ENCODE results near the gene CADM1.
A peak's percentile ranks its signal among the peaks of the same experiment; 100 is the strongest.

Gene CADM1

GRCh38 chr11:115188898-115189278, 315.3 kb downstream of the CADM1 start:
- no peak for TF ChIP-seq CTCF (IDR thresholded peaks at IDR 0.05; ENCODE audit: unreplicated experiment in 3 of 3)
- H3K27me3 Mint-ChIP-seq (ENCODE audit: low read depth): peaks cover 7% of the 10 kb centered on the region
- no peak overlapping the region for H3K4me3 Mint-ChIP-seq
- peaks cover 6% of the 10 kb centered on the region for H3K36me3 Mint-ChIP-seq (ENCODE audit: low read depth)
- H3K27ac Mint-ChIP-seq: no peak overlapping the region
- H3K9me3 Mint-ChIP-seq: no peaks in the 10 kb centered on the region
- peaks cover 29% of the 10 kb centered on the region for H3K4me1 Mint-ChIP-seq

GRCh38 chr11:115188188-115188897, 315.9 kb downstream of the CADM1 start:
- H3K4me1 Mint-ChIP-seq: peaks cover 31% of the 10 kb centered on the region
- no peaks in the 10 kb centered on the region for H3K9me3 Mint-ChIP-seq
- peaks cover 6% of the 10 kb centered on the region for H3K36me3 Mint-ChIP-seq (ENCODE audit: low read depth)
- H3K4me3 Mint-ChIP-seq: no peak overlapping the region
- TF ChIP-seq CTCF (IDR thresholded peaks at IDR 0.05; ENCODE audit: unreplicated experiment in 3 of 3): no peak
- H3K27ac Mint-ChIP-seq: peak overlapping the region in 1 of 3 experiments; percentile 48
- peaks cover 7% of the 10 kb centered on the region for H3K27me3 Mint-ChIP-seq (ENCODE audit: low read depth)

- Mint-ChIP-seq H3K4me3 (no peak overlapping the region), H3K9me3 (no peaks in the 10 kb centered on the region), H3K4me1 (peaks cover 48% of the 10 kb centered on the region), H3K36me3 (ENCODE audit: low read depth) (peaks cover 6% of the 10 kb centered on the region), H3K27me3 (ENCODE audit: low read depth) (peaks cover 7% of the 10 kb centered on the region), H3K27ac (peak overlapping the region in 1 of 3 experiments; percentile 64)
- no peak for TF ChIP-seq CTCF (IDR thresholded peaks at IDR 0.05; ENCODE audit: unreplicated experiment in 3 of 3)
Measured at GRCh38 chr11:115185931-115186330, 318.3 kb downstream of the CADM1 start.

- Mint-ChIP-seq H3K4me1 (peaks cover 52% of the 10 kb centered on the region), H3K27me3 (ENCODE audit: low read depth) (peaks cover 7% of the 10 kb centered on the region), H3K27ac (peak overlapping the region in 2 of 3 experiments; percentile 64 to 73), H3K9me3 (no peaks in the 10 kb centered on the region), H3K4me3 (no peak overlapping the region), H3K36me3 (ENCODE audit: low read depth) (peaks cover 5% of the 10 kb centered on the region)
- no peak for TF ChIP-seq CTCF (IDR thresholded peaks at IDR 0.05; ENCODE audit: unreplicated experiment in 3 of 3)
Measured at GRCh38 chr11:115185507-115185906, 318.7 kb downstream of the CADM1 start.

GRCh38 chr11:115184901-115185300, 319.3 kb downstream of the CADM1 start:
- H3K4me1 Mint-ChIP-seq: peaks cover 59% of the 10 kb centered on the region
- no peaks in the 10 kb centered on the region for H3K36me3 Mint-ChIP-seq (ENCODE audit: low read depth)
- H3K4me3 Mint-ChIP-seq: no peak overlapping the region
- peaks cover 7% of the 10 kb centered on the region for H3K27me3 Mint-ChIP-seq (ENCODE audit: low read depth)
- TF ChIP-seq CTCF (IDR thresholded peaks at IDR 0.05; ENCODE audit: unreplicated experiment in 3 of 3): no peak
- H3K27ac Mint-ChIP-seq: peak overlapping the region in 2 of 3 experiments; percentile 72 to 74
- no peaks in the 10 kb centered on the region for H3K9me3 Mint-ChIP-seq

GRCh38 chr11:115183830-115184229, 320.4 kb downstream of the CADM1 start:
- Mint-ChIP-seq H3K9me3 (no peaks in the 10 kb centered on the region), H3K4me1 (peaks cover 63% of the 10 kb centered on the region), H3K4me3 (no peak overlapping the region), H3K36me3 (ENCODE audit: low read depth) (no peaks in the 10 kb centered on the region), H3K27me3 (ENCODE audit: low read depth) (peaks cover 7% of the 10 kb centered on the region), H3K27ac (peak overlapping the region in 2 of 3 experiments; percentile 72 to 74)
- no peak for TF ChIP-seq CTCF (IDR thresholded peaks at IDR 0.05; ENCODE audit: unreplicated experiment in 3 of 3)

Measured in nephron (organoid).